ENCODE measurements around the gene CACNB2.

DNA sequence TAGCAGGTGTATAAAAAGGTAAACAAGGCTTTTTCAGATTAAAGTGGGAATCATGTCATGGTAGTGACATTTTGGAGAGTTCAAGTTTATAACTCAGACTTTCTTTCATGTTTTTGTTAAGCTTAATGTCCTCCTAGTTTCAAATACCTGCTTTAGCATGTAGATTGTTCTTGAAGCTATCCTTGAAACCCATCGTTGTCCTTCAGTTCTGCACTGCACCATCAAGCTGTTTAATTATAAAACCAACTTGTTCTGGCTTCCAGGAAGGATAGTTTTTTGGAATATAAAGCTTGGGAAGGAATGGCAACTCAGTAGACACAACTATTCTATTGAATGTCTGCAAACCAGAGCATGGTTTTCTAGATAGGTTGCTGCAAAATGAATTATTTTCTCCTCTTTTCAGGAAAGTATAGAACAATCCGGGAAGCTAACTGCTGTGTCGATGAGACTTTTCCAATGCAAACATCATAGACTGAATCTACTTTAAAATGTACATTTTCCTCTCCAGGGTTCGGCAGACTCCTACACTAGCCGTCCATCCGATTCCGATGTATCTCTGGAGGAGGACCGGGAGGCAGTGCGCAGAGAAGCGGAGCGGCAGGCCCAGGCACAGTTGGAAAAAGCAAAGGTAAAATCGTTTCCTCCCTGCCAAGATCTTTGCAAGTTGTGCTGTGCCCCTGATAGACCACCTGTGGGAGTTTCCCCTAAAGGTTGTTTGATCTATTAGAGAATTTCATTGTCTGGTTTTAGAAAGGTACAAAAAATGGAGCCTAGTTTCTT lies 261.4 kb downstream of the CACNB2 start:
- TF ChIP-seq ZNF136 (CRISPR knock-in tag; IDR thresholded peaks at IDR 0.05; ENCODE audit: low read depth) (no peak), MAFG (CRISPR knock-in tag; IDR thresholded peaks at IDR 0.05) (no peak)
